HepG2 (cell line): ENCODE results near the gene ZFPL1. TPM values are rescaled to one million over a fixed set of nuclear protein-coding genes. Genes with fewer than 3 reads are reported as not detected.

Experiments
- FOXA3 ChIP-seq: IDR thresholded peaks from 2 replicates; pipeline ENCODE4 v1.6.1; 2016; ENCODE audit warnings: missing genetic modification reagents, missing compliant biosample characterization
- HINFP ChIP-seq: sonication (generic); formaldehyde crosslinking; IDR thresholded peaks from 2 replicates; pipeline ENCODE4 v1.4.0; 2020; ENCODE audit warnings: low read depth, mild to moderate bottlenecking, missing genetic modification reagents
- HMGXB3 ChIP-seq: sonication (generic); formaldehyde crosslinking; IDR thresholded peaks from 2 replicates; pipeline ENCODE4 v1.4.0; 2020; ENCODE audit warnings: missing genetic modification reagents, borderline replicate concordance
- HOXA9 ChIP-seq: sonication (generic); formaldehyde crosslinking; IDR thresholded peaks from 2 replicates; pipeline ENCODE4 v1.8.1; 2022; ENCODE audit warnings: missing genetic modification reagents, mild to moderate bottlenecking, moderate library complexity, borderline replicate concordance
- NAIF1 ChIP-seq: sonication (generic); formaldehyde crosslinking; IDR thresholded peaks from 2 replicates; pipeline ENCODE4 v1.5.0; 2020; ENCODE audit warnings: mild to moderate bottlenecking, missing genetic modification reagents, borderline replicate concordance
- NFE2L1 ChIP-seq: sonication (generic); formaldehyde crosslinking; IDR thresholded peaks from 2 replicates; pipeline ENCODE4 v1.4.0; 2020; ENCODE audit warnings: missing genetic modification reagents, mild to moderate bottlenecking, borderline replicate concordance
- PREB ChIP-seq: sonication (generic); formaldehyde crosslinking; IDR thresholded peaks from 2 replicates; pipeline ENCODE4 v1.4.0; 2020; ENCODE audit warnings: missing genetic modification reagents
- RARG ChIP-seq: sonication (generic); formaldehyde crosslinking; IDR thresholded peaks from 2 replicates; pipeline ENCODE4 v1.4.0; 2020; ENCODE audit warnings: low read depth, mild to moderate bottlenecking, missing genetic modification reagents
- REXO4 ChIP-seq: sonication (generic); formaldehyde crosslinking; IDR thresholded peaks from 2 replicates; pipeline ENCODE4 v1.8.0; 2022; ENCODE audit warnings: missing genetic modification reagents, mild to moderate bottlenecking, borderline replicate concordance
- RXRA ChIP-seq: sonication (generic); formaldehyde crosslinking; IDR thresholded peaks from 2 replicates; pipeline ENCODE4 v1.5.1; 2020; ENCODE audit warnings: missing genetic modification reagents
- ZMYM2 ChIP-seq: sonication (generic); formaldehyde crosslinking; IDR thresholded peaks from 2 replicates; pipeline ENCODE4 v1.8.0; 2022; ENCODE audit warnings: mild to moderate bottlenecking, missing genetic modification reagents
- ZNF18 ChIP-seq: sonication (generic); formaldehyde crosslinking; IDR thresholded peaks from 2 replicates; pipeline ENCODE4 v1.8.0; 2022; ENCODE audit warnings: mild to moderate bottlenecking, missing genetic modification reagents; ENCODE audit not compliant: insufficient replicate concordance
- ZNF20 ChIP-seq: sonication (generic); formaldehyde crosslinking; IDR thresholded peaks from 2 replicates; pipeline ENCODE4 v1.4.0; 2020; ENCODE audit warnings: mild to moderate bottlenecking, moderate library complexity, missing genetic modification reagents
- ZNF484 ChIP-seq: sonication (generic); formaldehyde crosslinking; IDR thresholded peaks from 2 replicates; pipeline ENCODE4 v1.5.1; 2020; ENCODE audit warnings: mild to moderate bottlenecking, low read depth, missing genetic modification reagents, borderline replicate concordance
- polyA plus RNA-seq, 8 experiments: library from polyadenylated mRNA; depleted of rRNA in 3 of 8; stranded (reverse) in 7 of 8; unstranded in 1 of 8; fragments of >200 nt; fragmentation: Illumina TruSeq in 4 of 8; extraction: Trizol in 4 of 8; gene quantifications; 2 replicates each; pipeline versions ENCODE4 v1.2.1 to v1.2.3, GENCODE V29; 2011 to 2016; ENCODE audit warnings: low read depth in 4 of 8, missing spikeins in 1 of 8, mixed read lengths in 1 of 8; ENCODE audit not compliant: insufficient read depth in 1 of 8
- total RNA-seq, 5 experiments: library from RNA; depleted of rRNA; stranded (reverse); fragments of >200 nt; fragmentation: Illumina TruSeq; extraction: Trizol; gene quantifications; 2 replicates each; pipeline ENCODE4 v1.2.3, GENCODE V29; 2016; ENCODE audit warnings: low read depth in 1 of 5

The ZFPL1 gene
- total and polyA plus RNA-seq, 2 of the 13 experiments (the other 11 are each of a cell fraction or from before 2014, with no cell fraction given): 32.2 to 56.0 TPM

GRCh38 chr11:65112546-65113360 is 28.7 kb downstream of the ZFPL1 start (continued):
- TF ChIP-seq PREB (CRISPR knock-in tag) (no peak), NAIF1 (CRISPR knock-in tag) (no peak), RXRA (CRISPR knock-in tag) (no peak), HMGXB3 (CRISPR knock-in tag) (no peak), HINFP (CRISPR knock-in tag) (peak; percentile 46; the same call in 1 of the 2 replicates), ZNF20 (CRISPR knock-in tag) (peak; percentile 55; the same call in 1 of the 2 replicates), FOXA3 (CRISPR knock-in tag) (peak; percentile 18), HOXA9 (CRISPR knock-in tag) (peak; percentile 71; the same call in 1 of the 2 replicates), NFE2L1 (CRISPR knock-in tag) (no peak), ZNF18 (peak; percentile 35), ZMYM2 (CRISPR knock-in tag) (peak; percentile 51), REXO4 (CRISPR knock-in tag) (no peak), RARG (CRISPR knock-in tag) (no peak), ZNF484 (CRISPR knock-in tag) (no peak)
